Fibroblast of lung (primary cell): ENCODE data around the gene CDK6. TPM values are rescaled to one million over a fixed set of nuclear protein-coding genes. Genes with fewer than 3 reads are reported as not detected.

Experiments
- DNase-seq, 2 donors: peaks; one replicate each; pipeline versions ENCODE4 v3.0.0 to v3.0.0-alpha.2; 2010; ENCODE audit warnings: low read depth in 2 of 2
- H2AFZ ChIP-seq: 2 replicates; pipeline ENCODE4 v1.5.1; 2012; ENCODE audit warnings: low read length, control low read depth, inconsistent platforms
- H3K27ac ChIP-seq: 2 replicates; pipeline ENCODE4 v1.5.1; 2011; ENCODE audit warnings: low read length, control low read depth; ENCODE audit not compliant: insufficient read depth
- H3K27me3 ChIP-seq: 2 replicates; pipeline ENCODE4 v1.5.1; 2011; ENCODE audit warnings: mild to moderate bottlenecking, low read length; ENCODE audit not compliant: control insufficient read depth, insufficient read depth
- H3K36me3 ChIP-seq: 2 replicates; pipeline ENCODE4 v1.5.1; 2011; ENCODE audit warnings: low read length; ENCODE audit not compliant: control insufficient read depth, insufficient read depth
- H3K4me1 ChIP-seq: 2 replicates; pipeline ENCODE4 v1.5.1; 2011; ENCODE audit warnings: low read length; ENCODE audit not compliant: control insufficient read depth, insufficient read depth; ENCODE audit errors: extremely low read depth
- H3K4me2 ChIP-seq: 2 replicates; pipeline ENCODE4 v1.5.1; 2011; ENCODE audit warnings: low read length, control low read depth; ENCODE audit not compliant: insufficient read depth; ENCODE audit errors: extremely low read depth
- H3K4me3 ChIP-seq, 4 experiments: fragments of 200-600 bp in 1 of 4; sonication (generic) in 1 of 4; replicated peaks in 1 of 4; 2 replicates each; pipeline ENCODE4 v1.5.1; 2011 to 2016; ENCODE audit warnings: low read length in 4 of 4, low read depth in 3 of 4, mild to moderate bottlenecking in 3 of 4, control low read depth in 2 of 4, inconsistent platforms in 1 of 4, mixed read lengths in 1 of 4; ENCODE audit not compliant: insufficient read depth in 1 of 4; ENCODE audit errors: control extremely low read depth in 1 of 4
- H3K79me2 ChIP-seq: 2 replicates; pipeline ENCODE4 v1.5.1; 2012; ENCODE audit warnings: mild to moderate bottlenecking, low read length, inconsistent platforms; ENCODE audit not compliant: control insufficient read depth, insufficient read depth
- H3K9ac ChIP-seq: 2 replicates; pipeline ENCODE4 v1.5.1; 2011; ENCODE audit warnings: mild to moderate bottlenecking, low read length, control low read depth; ENCODE audit not compliant: insufficient read depth
- H3K9me3 ChIP-seq: 2 replicates; pipeline ENCODE4 v1.5.1; 2012; ENCODE audit warnings: low read depth, low read length; ENCODE audit not compliant: control insufficient read depth, insufficient read depth
- H4K20me1 ChIP-seq: 2 replicates; pipeline ENCODE4 v1.5.1; 2011; ENCODE audit warnings: low read length; ENCODE audit not compliant: control insufficient read depth, insufficient read depth; ENCODE audit errors: extremely low read depth
- EZH2 ChIP-seq: IDR thresholded peaks from 2 replicates; pipeline ENCODE4 v1.5.1; 2012; ENCODE audit warnings: low read length, control low read depth, mild to moderate bottlenecking; ENCODE audit errors: missing control alignments
- polyA plus RNA-seq, 2 donors: library from polyadenylated mRNA; depleted of rRNA in 1 of 2; stranded (reverse) in 1 of 2; unstranded in 1 of 2; fragments of >200 nt; gene quantifications; 2 replicates each; pipeline ENCODE4 v1.2.1, GENCODE V29; 2011 to 2012; ENCODE audit warnings: missing spikeins in 1 of 2
- total RNA-seq: library from RNA; depleted of rRNA; stranded (reverse); fragments of >200 nt; gene quantifications from 2 replicates; pipeline ENCODE4 v1.2.1, GENCODE V29; 2014
- TF ChIP-seq, protein P1 (sequence below), 2 donors: IDR thresholded peaks in 1 of 2; conservative IDR thresholded peaks in 1 of 2; 1 replicate in 1 of 2; 2 replicates in 1 of 2; pipeline ENCODE4 v1.5.1; 2011 to 2012; ENCODE audit warnings: low read length in 2 of 2, control low read depth in 1 of 2, inconsistent platforms in 1 of 2, low read depth in 1 of 2, mild to moderate bottlenecking in 1 of 2

CDK6 gene
- total and polyA plus RNA-seq, 2 donors (not counting 1 experiment from before 2014, with no cell fraction given): 17.8 to 19.2 TPM

DNA sequence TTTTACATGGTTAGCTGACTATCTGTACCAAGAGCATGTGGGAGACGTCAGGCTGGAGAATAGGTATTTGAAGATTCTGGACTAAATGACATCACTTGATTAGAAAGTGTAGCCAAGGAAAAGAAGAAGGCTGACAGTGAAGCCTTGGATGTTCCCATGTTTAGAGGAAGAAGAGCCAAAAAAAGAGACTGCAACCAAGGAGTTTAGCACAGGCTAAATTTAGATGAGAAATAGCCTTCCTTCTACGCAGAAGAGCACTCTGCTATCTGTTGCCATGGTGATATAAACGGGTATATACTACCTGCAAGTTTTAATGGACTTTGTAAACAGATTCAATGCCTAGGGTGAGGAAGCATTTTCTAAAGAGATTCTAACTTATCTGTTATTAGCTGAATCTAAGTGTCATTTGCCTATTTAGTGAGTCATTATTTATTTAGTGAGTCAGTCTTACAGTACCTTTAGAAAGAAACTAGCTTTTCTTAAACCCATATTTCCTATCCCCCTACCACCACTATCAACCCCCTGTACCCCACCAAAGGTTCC is 69.8 kb downstream of the CDK6 start:
- H3K27ac ChIP-seq: peak overlapping the region; percentile 77
- H3K9me3 ChIP-seq: no peaks in the 10 kb centered on the region
- peak overlapping the region; percentile 44 for H3K4me2 ChIP-seq
- peaks cover 24% of the 10 kb centered on the region for H3K79me2 ChIP-seq
- peak; percentile 39 to 68 for DNase-seq
- H3K27me3 ChIP-seq: no peaks in the 10 kb centered on the region
- no peaks in the 10 kb centered on the region for H3K36me3 ChIP-seq
- TF ChIP-seq, protein P1, sequence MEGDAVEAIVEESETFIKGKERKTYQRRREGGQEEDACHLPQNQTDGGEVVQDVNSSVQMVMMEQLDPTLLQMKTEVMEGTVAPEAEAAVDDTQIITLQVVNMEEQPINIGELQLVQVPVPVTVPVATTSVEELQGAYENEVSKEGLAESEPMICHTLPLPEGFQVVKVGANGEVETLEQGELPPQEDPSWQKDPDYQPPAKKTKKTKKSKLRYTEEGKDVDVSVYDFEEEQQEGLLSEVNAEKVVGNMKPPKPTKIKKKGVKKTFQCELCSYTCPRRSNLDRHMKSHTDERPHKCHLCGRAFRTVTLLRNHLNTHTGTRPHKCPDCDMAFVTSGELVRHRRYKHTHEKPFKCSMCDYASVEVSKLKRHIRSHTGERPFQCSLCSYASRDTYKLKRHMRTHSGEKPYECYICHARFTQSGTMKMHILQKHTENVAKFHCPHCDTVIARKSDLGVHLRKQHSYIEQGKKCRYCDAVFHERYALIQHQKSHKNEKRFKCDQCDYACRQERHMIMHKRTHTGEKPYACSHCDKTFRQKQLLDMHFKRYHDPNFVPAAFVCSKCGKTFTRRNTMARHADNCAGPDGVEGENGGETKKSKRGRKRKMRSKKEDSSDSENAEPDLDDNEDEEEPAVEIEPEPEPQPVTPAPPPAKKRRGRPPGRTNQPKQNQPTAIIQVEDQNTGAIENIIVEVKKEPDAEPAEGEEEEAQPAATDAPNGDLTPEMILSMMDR (conservative IDR thresholded peaks at IDR 0.05 in 1 of 2, IDR thresholded peaks at IDR 0.05 in 1 of 2; ENCODE audit: low read depth in 1 of 2, low read length in 2 of 2): no peak
- no peak for TF ChIP-seq EZH2
- H3K4me1 ChIP-seq: peaks cover 36% of the 10 kb centered on the region
- no peaks in the 10 kb centered on the region for H4K20me1 ChIP-seq
- no peak overlapping the region for H2AFZ ChIP-seq
- H3K4me3 ChIP-seq: no peak overlapping the region
- H3K9ac ChIP-seq: no peak overlapping the region

DNA sequence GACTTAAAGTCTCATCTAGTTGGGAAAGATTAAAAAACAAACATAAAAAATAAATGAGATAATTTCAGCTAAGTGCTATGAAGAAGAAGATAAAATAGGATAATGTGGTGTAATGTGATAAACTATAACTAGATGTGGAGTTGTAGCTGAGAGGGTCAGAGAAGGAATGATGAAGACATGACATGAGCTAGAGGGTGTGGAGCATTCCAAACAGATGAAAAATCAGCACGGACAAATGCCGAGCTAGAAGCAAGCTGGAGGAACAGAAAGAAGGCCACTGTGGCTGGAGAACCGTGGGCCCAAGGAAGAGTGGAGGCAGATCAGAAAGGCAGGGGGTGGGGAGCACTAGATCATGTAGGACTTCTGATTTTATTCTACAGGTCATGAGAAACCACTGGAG is 70.6 kb downstream of the CDK6 start:
- TF ChIP-seq, protein P1 (conservative IDR thresholded peaks at IDR 0.05 in 1 of 2, IDR thresholded peaks at IDR 0.05 in 1 of 2; ENCODE audit: low read depth in 1 of 2, low read length in 2 of 2): no peak
- TF ChIP-seq EZH2: no peak
- Histone ChIP-seq H3K79me2 (peaks cover 24% of the 10 kb centered on the region), H3K4me2 (peak overlapping the region; percentile 44), H3K4me3 (no peak overlapping the region), H3K36me3 (no peaks in the 10 kb centered on the region), H4K20me1 (no peaks in the 10 kb centered on the region), H3K27me3 (no peaks in the 10 kb centered on the region), H3K9me3 (no peaks in the 10 kb centered on the region), H2AFZ (no peak overlapping the region), H3K27ac (peak overlapping the region; percentile 77), H3K4me1 (peaks cover 36% of the 10 kb centered on the region), H3K9ac (no peak overlapping the region)
- peak; percentile 73 to 91 for DNase-seq

DNA sequence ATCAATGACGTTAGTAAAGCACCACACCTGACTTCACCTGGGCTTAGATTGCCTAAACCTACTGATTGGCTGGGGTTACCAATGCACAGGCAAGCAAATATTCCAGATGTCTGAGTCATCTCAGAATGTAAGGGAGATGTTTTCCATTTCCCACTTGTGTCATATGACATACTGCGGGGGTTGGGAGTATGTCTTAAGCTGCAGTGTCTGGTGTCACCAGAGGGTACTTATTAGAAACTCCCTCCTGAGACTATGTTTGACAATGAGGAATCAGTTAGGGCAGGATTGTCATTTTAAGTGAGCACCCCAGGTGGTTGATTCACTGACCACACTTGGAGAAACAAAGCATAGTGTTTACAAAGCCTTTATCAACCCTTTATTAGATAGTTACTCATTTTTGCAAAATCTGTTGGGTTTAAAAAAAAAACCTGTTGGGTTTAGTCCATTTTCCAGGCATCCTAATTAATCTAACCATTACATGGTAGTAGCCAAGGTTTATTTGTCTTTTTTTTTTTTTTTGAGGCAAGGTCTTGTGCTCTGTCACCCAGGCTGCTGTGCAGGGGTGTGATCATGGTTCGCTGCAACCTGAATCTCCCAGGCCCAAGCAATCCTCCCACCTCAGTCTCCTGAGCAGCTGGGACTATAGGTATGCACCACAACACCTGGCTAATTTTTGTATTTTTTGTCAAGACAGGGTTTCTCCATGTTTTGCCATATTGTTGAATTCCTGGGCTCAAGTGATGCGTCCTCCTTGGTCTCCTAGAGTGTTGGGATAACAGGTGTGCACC is 72.5 kb downstream of the CDK6 start:
- TF ChIP-seq, protein P1 (conservative IDR thresholded peaks at IDR 0.05 in 1 of 2, IDR thresholded peaks at IDR 0.05 in 1 of 2; ENCODE audit: low read depth in 1 of 2, low read length in 2 of 2): no peak
- TF ChIP-seq EZH2: no peak
- Histone ChIP-seq H3K9me3 (no peaks in the 10 kb centered on the region), H3K36me3 (no peaks in the 10 kb centered on the region), H3K27ac (no peak overlapping the region), H3K4me2 (no peak overlapping the region), H3K79me2 (peaks cover 23% of the 10 kb centered on the region), H3K27me3 (no peaks in the 10 kb centered on the region), H3K4me3 (no peak overlapping the region), H3K9ac (no peak overlapping the region), H4K20me1 (no peaks in the 10 kb centered on the region), H2AFZ (no peak overlapping the region), H3K4me1 (peaks cover 34% of the 10 kb centered on the region)
- DNase-seq: peak; percentile 51 to 91
